HG03575 (cell line): ENCODE data around the gene CACNA2D1.

Source experiments
- ATAC-seq: cut with Tn5 transposase; IDR thresholded peaks from one replicate; pipeline ENCODE4 v1.9.1; 2021; ENCODE audit not compliant: unreplicated experiment, insufficient number of reproducible peaks, low FRiP score; ENCODE audit errors: extremely low read depth

The CACNA2D1 gene

GRCh38 chr7:82313269-82313668 is 130.3 kb downstream of the CACNA2D1 start:
- ATAC-seq, result no peak

DNA sequence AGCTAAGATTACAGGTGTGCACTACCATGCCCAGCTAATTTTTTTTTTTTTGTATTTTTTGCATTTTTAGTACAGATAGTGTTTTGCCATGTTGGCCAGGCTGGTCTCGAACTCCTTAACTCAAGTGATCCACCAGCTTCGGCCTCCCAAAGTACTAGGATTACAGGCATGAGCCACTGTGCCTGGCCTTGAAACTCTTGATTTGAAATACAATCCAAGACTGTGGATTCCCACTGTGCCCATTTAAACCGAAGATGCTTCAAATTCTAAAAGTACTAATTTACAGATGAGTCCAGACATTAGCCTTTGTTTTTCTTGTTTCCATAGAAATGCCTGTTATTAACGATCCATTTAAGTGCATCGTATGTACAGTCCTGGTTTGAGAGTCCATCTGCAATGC is 130.9 kb downstream of the CACNA2D1 start:
- ATAC-seq, result no peak

DNA sequence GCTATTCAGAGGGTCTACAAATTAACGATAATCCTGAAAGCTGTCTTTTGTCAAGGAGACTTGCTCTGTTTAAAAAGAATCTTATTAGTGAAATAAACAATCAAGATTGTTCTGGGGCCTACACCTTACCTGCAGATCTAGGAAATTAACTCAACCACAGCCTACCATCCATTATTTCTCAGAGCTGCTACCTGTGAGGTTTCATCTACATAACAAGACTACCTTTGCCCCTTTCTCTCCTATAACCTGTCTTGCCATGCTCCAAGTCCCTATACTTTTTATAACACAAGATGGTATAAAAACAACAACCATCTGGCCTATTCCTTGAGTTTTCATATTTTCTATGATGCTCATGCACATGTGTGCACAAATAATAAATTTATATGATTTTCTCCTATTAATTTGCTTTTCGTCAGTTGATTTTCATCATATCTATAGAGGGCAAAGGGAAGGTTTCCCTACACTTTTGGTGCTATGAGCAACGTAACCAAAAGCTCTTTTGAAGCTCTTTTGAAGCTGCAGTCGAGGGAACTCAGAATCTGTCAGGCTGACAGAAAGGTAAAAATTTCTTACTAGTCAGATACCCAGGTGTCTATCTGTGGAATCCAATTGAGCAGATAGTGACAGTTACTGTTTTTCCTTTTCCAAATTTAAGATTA is 138.1 kb downstream of the CACNA2D1 start:
- ATAC-seq, result no peak

DNA sequence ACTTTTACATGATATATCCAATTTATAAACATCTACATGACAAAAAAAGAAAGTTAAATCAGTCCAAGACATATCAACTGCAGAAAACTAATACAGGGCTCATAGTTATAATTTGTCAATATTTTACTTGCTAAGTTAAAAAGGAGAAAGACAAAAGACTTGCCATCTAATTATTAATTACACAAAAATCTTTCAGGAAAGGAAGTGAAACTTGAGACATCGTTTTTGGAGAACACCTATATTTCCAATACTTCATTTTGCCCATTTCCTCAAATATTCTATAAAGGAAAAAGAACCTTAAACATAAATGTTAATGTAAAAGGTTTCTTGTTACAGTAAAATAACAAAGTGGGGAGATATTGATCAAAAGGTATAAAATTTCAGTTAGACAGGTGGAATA is 148.7 kb downstream of the CACNA2D1 start:
- no peak for ATAC-seq

- ATAC-seq, result no peak
Measured at GRCh38 chr7:82294382-82294784, 149.2 kb downstream of the CACNA2D1 start.

GRCh38 chr7:82293467-82293866 is 150.1 kb downstream of the CACNA2D1 start:
- no peak for ATAC-seq

DNA sequence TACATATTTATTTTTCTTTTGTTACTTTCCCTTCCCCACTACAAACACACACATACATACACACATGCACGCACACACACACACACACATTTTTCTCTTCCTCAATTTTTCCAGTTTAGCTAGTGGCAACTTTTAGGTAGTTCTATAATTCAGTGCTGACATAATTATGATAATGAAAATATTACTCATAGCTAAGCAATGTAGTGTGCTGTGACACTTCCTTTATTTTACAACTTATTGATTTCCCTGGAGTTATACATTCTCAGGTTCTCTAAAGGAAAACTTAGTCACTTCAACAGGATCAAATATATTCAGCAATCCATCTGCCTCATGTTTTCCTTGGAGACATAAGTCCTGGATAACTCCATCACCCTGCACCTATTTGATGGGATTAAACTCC is 151.6 kb downstream of the CACNA2D1 start:
- ATAC-seq, result no peak

DNA sequence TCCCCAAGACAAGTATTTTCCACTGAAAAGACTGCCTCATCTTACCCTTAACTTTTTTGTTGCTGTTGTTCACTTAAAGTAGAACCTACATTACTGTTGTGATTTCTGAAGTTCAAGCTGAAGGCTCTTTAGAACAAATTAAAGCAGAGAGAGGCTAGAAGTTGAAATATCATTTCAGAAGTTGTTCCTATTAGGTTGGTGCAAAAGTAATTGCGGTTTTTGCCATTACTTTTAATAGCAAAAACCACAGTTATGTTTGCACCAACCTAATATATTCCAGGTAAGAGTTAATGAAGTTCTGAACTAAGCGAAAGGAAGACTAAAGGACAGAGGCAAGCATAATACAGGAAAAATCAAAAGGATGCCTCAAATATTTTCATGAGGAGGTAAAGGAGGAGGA is 153.7 kb downstream of the CACNA2D1 start:
- no peak for ATAC-seq

GRCh38 chr7:82289152-82289535 is 154.4 kb downstream of the CACNA2D1 start:
- ATAC-seq, result no peak

GRCh38 chr7:82286798-82287140 is 156.8 kb downstream of the CACNA2D1 start:
- no peak for ATAC-seq

GRCh38 chr7:82286096-82286797 is 157.3 kb downstream of the CACNA2D1 start:
- no peak for ATAC-seq

- ATAC-seq, result no peak
Measured at GRCh38 chr7:82284936-82285519, 158.5 kb downstream of the CACNA2D1 start.

DNA sequence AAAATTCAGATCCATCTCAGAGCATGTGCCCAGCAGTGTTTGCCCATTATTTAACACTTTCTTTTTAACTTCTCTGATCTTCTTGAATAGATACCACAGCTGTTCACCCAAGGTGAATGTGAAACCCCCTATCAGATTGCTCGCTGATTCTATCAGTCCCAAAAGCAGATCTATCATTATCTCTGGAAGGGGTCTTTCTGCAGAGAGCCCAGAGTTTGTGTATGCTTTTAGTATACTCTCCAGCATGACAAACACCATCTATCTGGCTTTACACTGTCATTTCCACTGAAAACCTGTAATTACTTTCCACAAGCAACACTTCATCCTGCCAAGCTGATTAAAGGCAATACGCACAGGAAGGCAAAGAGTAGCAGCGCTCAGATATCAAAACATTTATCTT is 168.2 kb downstream of the CACNA2D1 start:
- ATAC-seq, result no peak

- ATAC-seq, result no peak
Measured at GRCh38 chr7:82274681-82275080, 168.9 kb downstream of the CACNA2D1 start.

DNA sequence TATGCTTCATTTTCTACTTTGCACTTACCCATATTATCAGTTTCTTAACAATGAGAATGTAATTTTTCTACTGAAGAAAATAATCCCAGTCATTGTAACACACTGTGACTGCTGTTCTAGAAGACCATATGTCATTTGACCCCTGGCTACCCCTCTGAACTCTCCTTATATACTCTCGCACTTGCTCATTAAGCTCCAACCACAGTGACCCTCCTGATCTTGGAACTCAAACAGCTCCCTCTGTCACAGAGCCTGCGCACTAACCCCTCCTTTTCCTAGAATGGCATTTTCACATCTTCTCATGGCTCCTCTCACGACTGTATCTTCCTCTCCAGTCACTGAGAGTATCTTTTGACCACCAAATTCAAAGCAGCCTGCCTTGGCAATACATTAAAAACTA is 169.7 kb downstream of the CACNA2D1 start:
- no peak for ATAC-seq

- no peak for ATAC-seq
Measured at GRCh38 chr7:82270870-82271269, 172.7 kb downstream of the CACNA2D1 start.

DNA sequence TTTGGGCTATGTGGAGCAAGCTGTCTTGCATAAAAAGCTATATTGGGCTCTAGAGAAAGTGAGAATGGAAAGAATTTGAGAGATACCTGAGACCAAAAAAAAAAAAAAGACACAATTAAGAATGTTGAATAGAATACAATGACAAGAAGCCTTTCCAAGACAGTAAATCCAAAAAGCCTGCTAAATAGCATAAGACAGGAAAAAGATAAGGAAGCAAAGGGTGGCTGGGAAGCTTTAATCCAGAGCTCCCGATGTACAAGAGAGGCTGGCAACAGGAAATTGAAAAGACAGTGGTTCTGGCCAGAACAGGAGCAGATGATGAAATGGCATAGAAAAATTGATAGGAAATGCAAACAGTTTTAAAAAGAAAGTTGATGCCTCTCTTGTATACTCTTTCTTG is 174.9 kb downstream of the CACNA2D1 start:
- ATAC-seq, result no peak

- ATAC-seq, result no peak
Measured at GRCh38 chr7:82266081-82266480, 177.5 kb downstream of the CACNA2D1 start.

DNA sequence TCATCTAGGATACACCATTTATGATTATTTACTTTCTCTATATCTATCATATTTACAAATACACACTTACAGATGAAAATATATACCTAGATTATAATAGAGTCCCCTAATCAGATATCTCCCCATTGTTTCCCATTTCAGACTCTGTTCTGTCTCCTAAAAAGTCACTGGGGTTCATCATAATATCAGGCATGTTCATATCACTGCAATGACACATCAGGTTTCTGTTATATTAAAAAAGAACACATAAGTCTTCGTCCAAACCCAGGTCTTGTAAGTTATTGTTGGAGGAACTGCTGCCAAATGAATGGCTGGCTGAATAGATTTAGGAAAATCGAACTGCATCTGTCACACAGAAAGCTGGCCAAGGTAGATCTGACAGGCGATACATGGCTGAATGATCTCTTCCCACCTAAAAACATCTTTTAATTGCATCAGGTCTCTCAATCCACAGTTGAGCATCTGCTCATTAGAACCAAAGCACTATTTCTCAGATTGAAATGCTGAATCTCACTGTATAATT is 178.7 kb downstream of the CACNA2D1 start:
- no peak for ATAC-seq
